ENCODE results near the gene CAVIN2.

DNA sequence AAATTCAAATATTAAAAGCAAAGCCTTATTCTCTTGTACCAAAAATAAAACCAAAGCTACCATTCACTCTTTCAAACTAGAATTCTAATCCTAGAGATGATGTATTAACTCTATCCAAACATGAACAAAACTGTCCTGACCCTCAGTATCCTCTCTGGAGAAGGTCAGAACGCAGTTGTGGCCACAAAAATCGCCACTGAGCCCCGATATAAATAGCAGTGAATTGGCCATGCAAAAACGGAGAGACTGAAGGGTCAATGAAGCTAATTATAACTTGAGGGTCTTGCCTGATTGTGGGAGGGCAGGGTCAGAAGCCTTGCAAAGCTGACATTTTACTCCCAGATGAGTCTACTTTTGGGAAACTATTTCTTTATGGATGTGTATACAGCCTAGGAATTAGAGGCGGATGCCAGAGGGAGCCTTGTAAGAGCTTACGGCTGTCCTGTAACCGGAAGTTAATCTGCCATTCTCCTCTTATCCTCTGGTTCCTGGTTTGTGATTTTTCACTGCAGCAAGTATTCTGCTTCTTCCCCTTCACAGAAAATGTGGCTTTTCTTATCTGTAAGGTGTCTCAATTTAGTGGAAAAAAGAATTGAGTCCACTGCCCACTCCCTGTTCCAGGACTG lies 28.1 kb downstream of the CAVIN2 start:
- TF ChIP-seq, protein P1, sequence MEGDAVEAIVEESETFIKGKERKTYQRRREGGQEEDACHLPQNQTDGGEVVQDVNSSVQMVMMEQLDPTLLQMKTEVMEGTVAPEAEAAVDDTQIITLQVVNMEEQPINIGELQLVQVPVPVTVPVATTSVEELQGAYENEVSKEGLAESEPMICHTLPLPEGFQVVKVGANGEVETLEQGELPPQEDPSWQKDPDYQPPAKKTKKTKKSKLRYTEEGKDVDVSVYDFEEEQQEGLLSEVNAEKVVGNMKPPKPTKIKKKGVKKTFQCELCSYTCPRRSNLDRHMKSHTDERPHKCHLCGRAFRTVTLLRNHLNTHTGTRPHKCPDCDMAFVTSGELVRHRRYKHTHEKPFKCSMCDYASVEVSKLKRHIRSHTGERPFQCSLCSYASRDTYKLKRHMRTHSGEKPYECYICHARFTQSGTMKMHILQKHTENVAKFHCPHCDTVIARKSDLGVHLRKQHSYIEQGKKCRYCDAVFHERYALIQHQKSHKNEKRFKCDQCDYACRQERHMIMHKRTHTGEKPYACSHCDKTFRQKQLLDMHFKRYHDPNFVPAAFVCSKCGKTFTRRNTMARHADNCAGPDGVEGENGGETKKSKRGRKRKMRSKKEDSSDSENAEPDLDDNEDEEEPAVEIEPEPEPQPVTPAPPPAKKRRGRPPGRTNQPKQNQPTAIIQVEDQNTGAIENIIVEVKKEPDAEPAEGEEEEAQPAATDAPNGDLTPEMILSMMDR (tag by site-specific recombination; IDR thresholded peaks at IDR 0.05): no peak
- no peak for TF ChIP-seq ZNF549 (tag by site-specific recombination; IDR thresholded peaks at IDR 0.05)
- TF ChIP-seq ZSCAN16 (tag by site-specific recombination; IDR thresholded peaks at IDR 0.05): no peak

All from HEK293 (cell line).